ENCODE results near the gene POLRMT.

The POLRMT gene

DNA sequence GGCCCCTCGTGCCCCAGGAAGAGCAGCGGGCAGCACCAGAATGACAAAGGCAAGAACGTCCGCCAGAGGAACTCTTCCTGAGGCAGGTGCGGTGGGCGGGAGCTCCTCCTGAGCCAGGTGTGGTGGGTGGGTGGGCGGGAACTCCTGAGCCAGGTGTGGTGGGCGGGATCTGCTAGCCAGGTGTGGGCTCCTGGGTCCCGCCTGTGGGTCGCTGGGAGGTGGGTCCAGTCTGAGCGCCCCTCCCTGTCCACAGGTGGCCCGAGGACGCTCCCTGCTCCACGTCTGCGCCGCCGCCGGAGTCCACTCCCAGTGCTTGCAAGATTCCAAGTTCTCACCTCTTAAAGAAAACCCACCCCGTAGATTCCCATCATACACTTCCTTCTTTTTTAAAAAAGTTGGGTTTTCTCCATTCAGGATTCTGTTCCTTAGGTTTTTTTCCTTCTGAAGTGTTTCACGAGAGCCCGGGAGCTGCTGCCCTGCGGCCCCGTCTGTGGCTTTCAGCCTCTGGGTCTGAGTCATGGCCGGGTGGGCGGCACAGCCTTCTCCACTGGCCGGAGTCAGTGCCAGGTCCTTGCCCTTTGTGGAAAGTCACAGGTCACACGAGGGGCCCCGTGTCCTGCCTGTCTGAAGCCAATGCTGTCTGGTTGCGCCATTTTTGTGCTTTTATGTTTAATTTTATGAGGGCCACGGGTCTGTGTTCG, 50.7 kb downstream of the POLRMT start:
- TF ChIP-seq, protein P1, sequence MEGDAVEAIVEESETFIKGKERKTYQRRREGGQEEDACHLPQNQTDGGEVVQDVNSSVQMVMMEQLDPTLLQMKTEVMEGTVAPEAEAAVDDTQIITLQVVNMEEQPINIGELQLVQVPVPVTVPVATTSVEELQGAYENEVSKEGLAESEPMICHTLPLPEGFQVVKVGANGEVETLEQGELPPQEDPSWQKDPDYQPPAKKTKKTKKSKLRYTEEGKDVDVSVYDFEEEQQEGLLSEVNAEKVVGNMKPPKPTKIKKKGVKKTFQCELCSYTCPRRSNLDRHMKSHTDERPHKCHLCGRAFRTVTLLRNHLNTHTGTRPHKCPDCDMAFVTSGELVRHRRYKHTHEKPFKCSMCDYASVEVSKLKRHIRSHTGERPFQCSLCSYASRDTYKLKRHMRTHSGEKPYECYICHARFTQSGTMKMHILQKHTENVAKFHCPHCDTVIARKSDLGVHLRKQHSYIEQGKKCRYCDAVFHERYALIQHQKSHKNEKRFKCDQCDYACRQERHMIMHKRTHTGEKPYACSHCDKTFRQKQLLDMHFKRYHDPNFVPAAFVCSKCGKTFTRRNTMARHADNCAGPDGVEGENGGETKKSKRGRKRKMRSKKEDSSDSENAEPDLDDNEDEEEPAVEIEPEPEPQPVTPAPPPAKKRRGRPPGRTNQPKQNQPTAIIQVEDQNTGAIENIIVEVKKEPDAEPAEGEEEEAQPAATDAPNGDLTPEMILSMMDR (IDR thresholded peaks at IDR 0.05; ENCODE audit: insufficient read depth, low read depth, low read length, missing control alignments) = no peak
- no peak overlapping the region for H3K4me3 ChIP-seq (ENCODE audit: low read length)
- no peak for DNase-seq (ENCODE audit: low read depth)

DNA sequence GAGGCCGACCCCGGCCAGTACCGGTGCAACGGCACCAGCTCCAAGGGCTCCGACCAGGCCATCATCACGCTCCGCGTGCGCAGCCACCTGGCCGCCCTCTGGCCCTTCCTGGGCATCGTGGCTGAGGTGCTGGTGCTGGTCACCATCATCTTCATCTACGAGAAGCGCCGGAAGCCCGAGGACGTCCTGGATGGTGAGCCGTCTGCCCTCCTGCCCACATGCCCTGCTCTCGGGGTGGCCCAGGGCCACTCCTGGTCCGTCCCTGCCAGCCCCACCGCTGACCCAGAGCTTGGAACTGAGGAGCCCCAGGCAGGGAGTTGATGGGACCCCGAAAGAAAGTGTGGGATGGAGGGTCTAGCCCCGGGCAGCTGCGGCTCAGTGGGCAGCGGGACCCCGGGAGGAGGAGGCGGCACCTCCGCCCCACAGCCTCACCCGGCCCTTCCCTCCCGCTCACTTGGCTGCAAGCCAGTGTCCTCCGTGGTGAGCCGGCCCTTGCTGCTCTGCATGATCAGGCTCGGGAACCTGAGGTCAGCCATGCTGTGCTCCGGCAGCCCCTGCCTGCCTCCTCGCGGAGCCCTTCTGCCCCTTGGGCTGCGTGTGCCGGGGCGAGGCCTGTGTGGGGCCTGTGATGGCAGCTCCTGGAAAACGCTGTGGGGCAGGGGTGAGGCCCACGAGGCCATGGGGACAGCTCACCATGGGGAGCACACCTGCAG, 51.8 kb downstream of the POLRMT start:
- no peak overlapping the region for H3K4me3 ChIP-seq (ENCODE audit: low read length)
- TF ChIP-seq, protein P1 (IDR thresholded peaks at IDR 0.05; ENCODE audit: insufficient read depth, low read depth, low read length, missing control alignments) = no peak
- DNase-seq (ENCODE audit: low read depth) = no peak

DNA sequence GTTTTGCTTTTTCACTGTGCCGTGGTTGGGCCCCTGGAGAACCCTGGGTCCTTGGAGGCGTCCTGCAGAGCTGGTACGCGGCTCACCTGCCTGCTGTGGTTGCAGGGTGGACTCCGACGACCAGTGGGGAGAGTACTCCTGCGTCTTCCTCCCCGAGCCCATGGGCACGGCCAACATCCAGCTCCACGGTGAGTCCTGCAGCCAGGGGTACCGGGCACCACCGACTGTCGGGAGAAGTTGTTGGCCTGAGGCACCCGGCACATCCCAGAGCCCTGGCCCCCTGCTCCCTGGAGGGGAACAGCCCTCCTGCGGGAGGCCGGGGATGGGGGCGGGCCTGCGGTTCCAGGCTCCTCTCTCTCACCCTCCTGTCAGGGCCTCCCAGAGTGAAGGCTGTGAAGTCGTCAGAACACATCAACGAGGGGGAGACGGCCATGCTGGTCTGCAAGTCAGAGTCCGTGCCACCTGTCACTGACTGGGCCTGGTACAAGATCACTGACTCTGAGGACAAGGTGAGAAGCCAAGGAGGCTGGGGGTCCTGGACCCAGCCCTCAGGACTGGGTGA, 53.0 kb downstream of the POLRMT start:
- no peak overlapping the region for H3K4me3 ChIP-seq (ENCODE audit: low read length)

DNA sequence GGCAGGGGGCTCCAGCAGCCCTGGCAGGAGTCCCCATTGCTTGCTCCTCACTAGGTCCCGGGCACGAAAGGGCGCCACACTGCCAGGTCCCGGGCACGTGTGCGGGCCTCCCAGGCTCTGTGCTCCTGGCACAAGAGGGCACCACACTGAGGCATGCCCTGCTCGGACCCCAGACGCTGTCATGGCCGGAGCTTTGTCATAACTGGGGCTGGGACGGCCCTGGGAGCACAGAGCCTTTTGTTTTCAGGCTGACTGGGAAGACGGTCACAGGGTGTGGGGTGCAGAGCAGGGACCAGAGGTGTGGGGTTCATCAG, 53.5 kb downstream of the POLRMT start:
- TF ChIP-seq, protein P1 (IDR thresholded peaks at IDR 0.05; ENCODE audit: insufficient read depth, low read depth, low read length, missing control alignments) = no peak
- no peak overlapping the region for H3K4me3 ChIP-seq (ENCODE audit: low read length)
- DNase-seq (ENCODE audit: low read depth) = no peak

More for the DNA sequence above, 53.0 kb downstream of the POLRMT start:
- no peak for DNase-seq (ENCODE audit: low read depth)
- TF ChIP-seq, protein P1 (IDR thresholded peaks at IDR 0.05; ENCODE audit: insufficient read depth, low read depth, low read length, missing control alignments) = no peak

DNA sequence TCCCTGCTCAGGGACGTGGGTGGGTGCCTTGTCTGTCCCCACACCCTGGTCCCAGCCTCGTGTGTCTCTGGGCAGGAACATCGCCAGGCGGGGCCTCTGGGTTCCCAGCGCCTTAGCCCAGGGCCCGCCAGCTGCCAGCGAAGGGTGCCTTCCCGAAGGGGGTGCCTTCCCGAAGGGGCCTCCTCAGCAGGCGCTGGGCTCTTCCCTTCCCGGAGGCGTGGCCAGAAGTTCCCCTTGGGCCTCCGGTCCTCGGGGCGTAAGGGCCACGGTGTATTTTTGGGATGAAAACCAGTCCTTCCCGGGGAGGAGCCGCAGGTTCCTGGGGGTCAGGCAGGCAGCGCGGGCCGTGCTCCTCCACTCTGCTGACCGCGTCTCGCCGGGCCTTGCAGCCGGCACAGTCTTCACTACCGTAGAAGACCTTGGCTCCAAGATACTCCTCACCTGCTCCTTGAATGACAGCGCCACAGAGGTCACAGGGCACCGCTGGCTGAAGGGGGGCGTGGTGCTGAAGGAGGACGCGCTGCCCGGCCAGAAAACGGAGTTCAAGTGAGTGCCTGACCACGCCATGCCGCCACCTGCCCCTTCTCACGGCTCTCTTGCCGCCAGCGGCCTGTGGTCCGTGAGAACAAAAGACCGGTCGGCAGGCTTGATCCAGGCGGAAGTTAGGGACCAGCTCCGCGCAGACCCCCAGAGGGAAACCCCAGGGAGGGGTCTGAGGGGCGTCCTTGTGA, 54.1 kb downstream of the POLRMT start:
- no peak for DNase-seq (ENCODE audit: low read depth)
- H3K4me3 ChIP-seq (ENCODE audit: low read length) = no peak overlapping the region
- TF ChIP-seq, protein P1 (IDR thresholded peaks at IDR 0.05; ENCODE audit: insufficient read depth, low read depth, low read length, missing control alignments) = no peak

DNA sequence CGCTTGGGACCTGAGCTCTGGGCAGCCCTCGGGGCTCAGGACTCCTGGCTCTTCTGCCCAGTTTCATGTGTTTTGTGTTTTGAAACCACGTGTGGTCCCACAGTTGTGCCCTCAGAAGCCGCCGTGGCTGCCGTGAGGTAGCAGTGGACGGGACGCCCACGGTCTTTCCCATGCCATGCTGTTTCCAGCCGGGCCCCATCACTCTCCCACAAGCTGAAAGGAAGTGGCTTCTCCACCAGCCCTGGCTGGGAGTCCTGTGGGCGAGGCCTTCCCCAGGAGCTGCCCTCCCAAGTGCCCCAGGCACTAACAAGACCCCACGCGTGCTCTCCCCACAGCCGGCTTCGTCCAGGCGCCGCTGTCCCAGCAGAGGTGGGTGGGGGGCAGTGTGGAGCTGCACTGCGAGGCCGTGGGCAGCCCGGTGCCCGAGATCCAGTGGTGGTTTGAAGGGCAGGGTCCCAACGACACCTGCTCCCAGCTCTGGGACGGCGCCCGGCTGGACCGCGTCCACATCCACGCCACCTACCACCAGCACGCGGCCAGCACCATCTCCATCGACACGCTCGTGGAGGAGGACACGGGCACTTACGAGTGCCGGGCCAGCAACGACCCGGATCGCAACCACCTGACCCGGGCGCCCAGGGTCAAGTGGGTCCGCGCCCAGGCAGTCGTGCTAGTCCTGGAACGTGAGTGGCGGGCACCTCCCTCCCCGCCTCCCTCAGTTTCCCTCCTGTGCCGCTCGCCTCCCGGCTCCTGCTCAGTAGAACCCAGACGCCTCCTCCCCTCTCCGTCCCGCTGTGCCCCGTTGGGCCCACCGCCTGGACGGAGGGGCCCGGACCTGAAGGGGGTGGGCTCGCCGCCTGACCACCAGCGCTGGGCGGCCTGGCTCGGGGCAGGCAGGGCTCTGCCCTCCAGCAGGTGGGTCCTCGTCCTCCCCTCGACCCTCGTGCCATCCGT, 55.6 kb downstream of the POLRMT start:
- H3K4me3 ChIP-seq (ENCODE audit: low read length) = no peak overlapping the region
- DNase-seq (ENCODE audit: low read depth) = no peak
- TF ChIP-seq, protein P1 (IDR thresholded peaks at IDR 0.05; ENCODE audit: insufficient read depth, low read depth, low read length, missing control alignments) = no peak

Measured in epithelial cell of esophagus (primary cell).